H54 (cell line): ENCODE data around the gene ADAMTS13.
A peak's percentile ranks its signal among the peaks of the same experiment; 100 is the strongest.
"Not testable (repeated sequence)": the region's sequence is repeated elsewhere in the genome, so short reads cannot be mapped to it uniquely, and the experiment has no call there.

Experiments used
- DNase-seq: peaks from one replicate; pipeline ENCODE4 v3.0.0; 2011; ENCODE audit warnings: low spot score, mixed read lengths; ENCODE audit not compliant: insufficient read length
- FAIRE-seq: peaks from 3 replicates; lab custom pipeline; 2011; peaks lifted over from hg19 to GRCh38; lab: Jason Lieb, UNC
- POLR2A ChIP-seq: IDR thresholded peaks from 2 replicates; pipeline ENCODE4 v1.6.1; 2011; ENCODE audit warnings: low read depth, mild to moderate bottlenecking, low read length

Gene ADAMTS13

DNA sequence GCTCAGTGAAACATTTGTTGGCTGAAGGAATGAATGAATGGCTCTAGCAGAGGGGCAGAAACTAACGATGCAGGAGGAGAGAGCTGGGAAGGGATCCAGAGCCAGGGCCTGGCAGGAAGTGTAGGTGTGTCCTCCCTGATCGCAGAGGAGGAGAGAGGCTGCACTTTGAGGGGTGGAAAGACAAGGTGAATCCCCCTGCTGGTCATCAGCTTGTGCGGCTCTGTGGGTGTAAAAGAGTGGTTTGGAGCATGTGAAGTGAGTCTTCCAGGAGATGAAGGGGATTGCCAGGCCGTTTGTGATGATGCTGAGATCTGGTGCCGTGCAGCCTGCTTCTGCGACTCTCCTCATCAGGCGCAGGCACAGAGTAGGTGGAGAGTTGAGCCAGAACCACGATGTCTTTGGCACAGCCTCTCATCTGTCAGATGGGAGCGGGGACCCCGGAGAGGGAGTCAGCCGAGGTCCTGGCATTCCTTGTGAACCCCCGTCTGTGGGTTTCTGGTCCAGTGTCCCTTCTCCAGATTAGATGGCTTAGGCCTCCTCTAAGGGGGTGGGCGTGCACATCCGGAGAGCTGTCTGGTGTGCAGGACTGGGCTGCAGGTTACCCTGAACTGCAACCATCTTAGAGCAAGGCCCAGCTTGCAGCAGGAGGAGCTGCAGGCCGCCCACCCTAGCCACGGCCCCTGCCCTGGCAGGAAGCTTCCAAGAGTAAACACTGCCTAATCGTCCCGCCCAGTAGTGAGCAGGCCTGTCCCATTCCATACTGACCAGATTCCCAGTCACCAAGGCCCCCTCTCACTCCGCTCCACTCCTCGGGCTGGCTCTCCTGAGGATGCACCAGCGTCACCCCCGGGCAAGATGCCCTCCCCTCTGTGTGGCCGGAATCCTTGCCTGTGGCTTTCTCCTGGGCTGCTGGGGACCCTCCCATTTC is at the start of gene ADAMTS13:
ADAMTS13 (plus strand) TSS at position 753 of the 928 bp plus-strand sequence; CDS start at position 830, 77 bp downstream.
- DNase-seq (no peak), FAIRE-seq (no peak)
- TF ChIP-seq POLR2A = no peak

GRCh38 chr9:133374612-133375115 is 47.5 kb upstream of the ADAMTS13 start:
- no peak for FAIRE-seq
- no peak for TF ChIP-seq POLR2A
- no peak for DNase-seq

DNA sequence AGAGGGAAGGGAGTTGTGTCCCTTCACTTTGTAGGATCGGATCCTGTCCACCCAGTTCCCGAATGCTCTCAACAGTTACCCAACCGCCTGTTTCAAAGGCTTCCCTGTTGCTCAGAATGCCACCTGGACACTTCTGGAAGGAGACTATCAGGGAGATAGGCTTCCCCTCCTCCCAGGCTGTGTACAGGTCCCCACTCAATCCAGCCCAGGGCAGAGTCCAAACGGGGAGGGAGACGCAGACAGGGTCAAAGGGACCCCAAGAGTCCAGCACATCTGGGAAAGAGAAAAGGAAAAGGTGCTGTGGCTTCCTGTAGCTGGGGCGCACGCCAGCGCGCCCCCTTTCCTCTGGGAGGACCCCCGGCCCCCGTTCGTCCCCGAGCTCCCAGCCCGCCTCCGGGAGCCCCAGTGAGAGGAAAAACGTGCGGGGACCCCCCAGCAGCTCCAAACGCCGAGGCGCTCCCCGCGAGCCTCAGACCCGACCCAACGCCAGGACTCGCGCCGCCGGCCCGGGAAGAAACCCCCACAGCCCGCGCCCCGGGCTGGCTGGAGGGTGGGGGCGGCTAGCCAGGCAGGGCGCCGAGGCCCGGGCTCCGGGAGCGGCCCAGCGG is 46.9 kb upstream of the ADAMTS13 start:
- TF ChIP-seq POLR2A = no peak
- DNase-seq = no peak
- FAIRE-seq = no peak

- peak; percentile 100 for DNase-seq
- FAIRE-seq = no peak
- peak; percentile 96 for TF ChIP-seq POLR2A
Observed at GRCh38 chr9:133375724-133376654, 46.2 kb upstream of the ADAMTS13 start, which contains the start of the genes STKLD1 and SURF4. Gene STKLD1, plus strand, starts transcription at chr9:133376366. Its CDS starts 108 bp downstream, at chr9:133376474. Gene SURF4, minus strand, starts transcription at chr9:133376060. Its CDS starts 91 bp downstream, at chr9:133375969.

GRCh38 chr9:133377280-133377679 is 44.9 kb upstream of the ADAMTS13 start:
- FAIRE-seq, DNase-seq: not testable (repeated sequence)

GRCh38 chr9:133377721-133378216 is 44.4 kb upstream of the ADAMTS13 start:
- DNase-seq = no peak
- FAIRE-seq = no peak
- TF ChIP-seq POLR2A = no peak

DNA sequence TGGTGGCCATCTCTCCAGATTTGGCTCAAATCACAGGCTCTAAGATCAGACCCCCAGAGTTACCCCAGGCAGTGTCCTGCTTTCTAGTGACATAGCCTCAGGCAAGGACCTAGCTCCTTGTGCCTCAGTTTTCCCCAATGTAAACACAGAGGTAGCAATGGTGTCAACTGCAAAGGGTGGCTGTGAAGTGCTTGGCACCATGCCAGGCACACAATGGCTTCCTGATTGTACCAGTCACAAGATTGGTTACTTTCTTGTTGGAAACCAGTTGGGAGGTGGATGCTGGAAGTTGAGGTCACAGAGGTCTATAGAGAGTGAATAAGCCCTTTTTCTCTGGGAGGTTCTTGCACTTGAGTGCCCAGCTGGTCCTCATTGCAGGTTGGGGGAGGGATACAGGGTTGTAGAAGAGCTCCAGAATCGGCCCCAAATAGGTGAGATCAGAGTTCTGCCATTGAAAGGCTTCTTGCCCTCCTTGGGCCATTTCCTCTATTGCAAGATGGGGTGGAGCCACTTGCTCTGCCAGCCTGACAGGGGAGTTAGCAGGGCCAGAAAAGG is 43.7 kb upstream of the ADAMTS13 start:
- no peak for FAIRE-seq
- TF ChIP-seq POLR2A = no peak
- DNase-seq = no peak

- DNase-seq = no peak
- no peak for FAIRE-seq
- TF ChIP-seq POLR2A = no peak
Observed at GRCh38 chr9:133379153-133380086, 42.7 kb upstream of the ADAMTS13 start.

- FAIRE-seq = no peak
- no peak for DNase-seq
- no peak for TF ChIP-seq POLR2A
Observed at GRCh38 chr9:133380734-133381133, 41.4 kb upstream of the ADAMTS13 start.

DNA sequence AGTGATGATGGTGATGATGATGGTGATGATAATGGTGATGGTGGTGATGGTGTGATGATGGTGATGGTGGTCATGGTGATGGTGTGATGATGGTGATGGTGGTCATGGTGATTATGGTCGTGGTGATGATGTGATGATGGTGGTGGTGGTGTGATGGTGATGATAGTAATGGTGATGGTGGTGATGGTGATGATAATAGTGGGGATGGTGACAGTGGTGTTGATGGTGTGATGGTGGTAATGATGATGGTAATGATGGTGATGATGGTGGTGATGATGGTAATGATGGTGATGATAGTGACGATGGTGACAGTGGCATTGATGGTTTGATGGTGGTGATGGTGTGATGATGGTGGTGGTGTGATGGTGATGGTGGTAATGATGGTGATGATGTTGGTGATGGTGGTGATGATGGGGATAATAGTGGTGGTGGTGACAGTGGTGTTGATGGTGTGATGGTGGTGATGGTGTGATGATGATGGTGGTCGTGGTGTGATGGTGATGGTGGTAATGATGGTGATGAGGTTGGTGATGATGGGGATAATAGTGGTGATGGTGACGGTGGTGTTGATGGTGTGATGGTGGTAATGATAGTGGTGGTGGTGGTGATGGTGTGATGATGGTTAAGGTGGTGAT is 39.5 kb upstream of the ADAMTS13 start:
- DNase-seq (no peak), FAIRE-seq (no peak)
- no peak for TF ChIP-seq POLR2A

- no peak for TF ChIP-seq POLR2A
- no peak for FAIRE-seq
- no peak for DNase-seq
Observed at GRCh38 chr9:133383438-133383837, 38.7 kb upstream of the ADAMTS13 start.
